Subcutaneous adipose tissue (tissue), 4 donors: Measurements from ENCODE around the gene RBP7. TPM values are rescaled to one million over a fixed set of nuclear protein-coding genes. Genes with fewer than 3 reads are reported as not detected.

Experiments
- total RNA-seq, 4 donors: library from RNA; depleted of rRNA; stranded (reverse); fragments of >200 nt; gene quantifications; one replicate each; pipeline ENCODE4 v1.1.0, GENCODE V29; 2016
- TF ChIP-seq, protein P1 (sequence below): fragments of 450-650 bp; IDR thresholded peaks from one replicate; pipeline ENCODE4 v1.5.1; 2016; ENCODE audit warnings: low read depth, mild to moderate bottlenecking, control low read depth, antibody characterized with exemption, moderate library complexity

Gene RBP7
- total RNA-seq, 4 donors from 2014 or later = 77.3 to 312 (median 215) TPM

DNA sequence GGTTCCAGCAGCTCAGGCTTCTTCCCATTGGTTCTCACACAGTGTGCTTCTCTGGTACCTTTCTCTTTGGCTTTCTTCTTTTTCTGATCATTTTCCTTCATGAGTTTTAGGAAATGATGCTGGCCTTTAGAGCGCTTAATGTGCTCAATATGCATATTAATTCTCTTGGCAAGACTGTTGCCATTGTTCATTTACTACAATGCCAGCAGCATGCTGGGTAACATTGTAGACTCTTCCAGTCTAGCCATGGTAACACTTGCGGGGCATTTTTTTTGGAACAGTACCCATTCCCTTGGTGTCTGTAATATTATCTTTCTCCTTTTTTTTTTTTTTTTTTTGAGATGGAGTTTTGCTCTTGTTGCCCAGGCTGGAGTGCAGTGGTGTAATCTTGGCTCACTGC lies 57.4 kb downstream of the RBP7 start:
- TF ChIP-seq, protein P1, sequence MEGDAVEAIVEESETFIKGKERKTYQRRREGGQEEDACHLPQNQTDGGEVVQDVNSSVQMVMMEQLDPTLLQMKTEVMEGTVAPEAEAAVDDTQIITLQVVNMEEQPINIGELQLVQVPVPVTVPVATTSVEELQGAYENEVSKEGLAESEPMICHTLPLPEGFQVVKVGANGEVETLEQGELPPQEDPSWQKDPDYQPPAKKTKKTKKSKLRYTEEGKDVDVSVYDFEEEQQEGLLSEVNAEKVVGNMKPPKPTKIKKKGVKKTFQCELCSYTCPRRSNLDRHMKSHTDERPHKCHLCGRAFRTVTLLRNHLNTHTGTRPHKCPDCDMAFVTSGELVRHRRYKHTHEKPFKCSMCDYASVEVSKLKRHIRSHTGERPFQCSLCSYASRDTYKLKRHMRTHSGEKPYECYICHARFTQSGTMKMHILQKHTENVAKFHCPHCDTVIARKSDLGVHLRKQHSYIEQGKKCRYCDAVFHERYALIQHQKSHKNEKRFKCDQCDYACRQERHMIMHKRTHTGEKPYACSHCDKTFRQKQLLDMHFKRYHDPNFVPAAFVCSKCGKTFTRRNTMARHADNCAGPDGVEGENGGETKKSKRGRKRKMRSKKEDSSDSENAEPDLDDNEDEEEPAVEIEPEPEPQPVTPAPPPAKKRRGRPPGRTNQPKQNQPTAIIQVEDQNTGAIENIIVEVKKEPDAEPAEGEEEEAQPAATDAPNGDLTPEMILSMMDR = no peak

DNA sequence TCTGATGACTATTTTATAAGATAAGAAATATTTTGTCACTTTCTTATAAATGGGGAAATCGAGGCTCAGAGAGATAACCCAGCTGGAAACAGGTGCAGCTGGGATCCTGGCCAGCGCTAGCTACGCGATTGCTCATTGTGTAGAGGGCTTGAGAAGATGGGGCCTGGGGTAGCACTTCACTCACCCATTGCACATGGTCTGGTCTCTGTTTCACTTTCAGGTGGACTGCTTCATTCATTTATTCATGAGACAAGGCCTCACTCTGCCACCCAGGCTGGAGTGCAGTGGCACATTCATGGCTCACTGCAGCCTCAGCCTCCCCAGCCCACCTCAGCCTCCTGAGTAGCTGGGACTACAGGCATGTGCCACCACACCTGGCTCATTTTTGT lies 59.6 kb downstream of the RBP7 start:
- TF ChIP-seq, protein P1 = no peak

DNA sequence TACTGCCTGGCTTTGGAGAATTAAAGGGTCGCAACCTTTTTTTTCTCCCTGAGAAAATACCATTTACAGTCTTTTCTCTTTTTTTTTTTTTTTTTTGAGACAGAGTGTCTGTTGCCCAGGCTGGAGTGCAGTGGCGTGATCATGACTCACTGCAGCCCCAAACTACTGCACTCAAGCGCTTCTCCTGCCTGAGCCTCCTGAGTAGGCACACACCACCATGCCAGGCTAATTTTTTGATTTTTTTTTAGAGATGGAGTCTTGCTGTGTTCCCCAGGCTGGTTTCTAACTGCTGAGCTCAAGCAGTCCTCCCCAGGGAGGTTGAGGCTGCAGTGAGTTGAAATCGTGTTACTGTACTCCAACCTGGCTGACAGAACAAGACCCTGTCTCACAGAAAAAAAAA lies 60.3 kb downstream of the RBP7 start:
- TF ChIP-seq, protein P1 = no peak

DNA sequence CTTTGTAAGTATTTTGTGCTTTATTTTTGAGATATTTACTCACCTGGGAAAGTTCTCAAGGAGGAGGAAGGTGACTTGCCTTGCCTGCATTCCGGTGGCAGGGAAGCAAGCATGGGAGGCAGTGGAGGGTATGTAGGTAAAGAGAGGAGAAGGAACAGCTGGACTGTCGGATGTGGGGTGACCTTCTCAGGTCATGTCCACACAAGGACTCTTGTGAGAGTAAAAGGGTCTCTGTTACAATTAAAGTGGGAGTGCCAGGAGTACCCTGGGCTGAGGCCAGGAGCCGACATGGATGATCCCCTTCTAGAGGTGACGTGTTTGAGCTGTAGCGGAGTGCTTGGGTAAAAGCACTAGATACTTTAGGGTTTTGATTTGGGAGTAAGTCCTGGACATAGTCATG lies 60.8 kb downstream of the RBP7 start:
- TF ChIP-seq, protein P1 = no peak

DNA sequence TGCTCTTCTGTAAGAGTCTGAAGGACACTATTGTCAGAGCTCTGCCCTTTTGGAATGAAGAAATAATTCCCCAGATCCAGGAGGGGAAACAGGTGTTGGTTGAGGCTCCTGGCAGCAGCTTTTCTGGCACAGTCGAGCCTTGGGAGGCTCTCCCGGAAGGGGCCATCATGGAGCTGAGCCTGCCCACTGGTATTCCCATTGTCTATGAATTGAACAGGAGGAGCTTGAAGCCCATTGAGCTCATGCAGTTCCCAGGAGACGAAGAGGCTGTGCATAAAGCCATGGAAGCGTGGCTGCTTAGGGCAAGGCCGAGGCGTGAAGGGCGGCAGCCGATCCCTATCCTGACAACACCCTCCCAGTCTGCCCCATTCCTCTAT lies 62.3 kb downstream of the RBP7 start:
- TF ChIP-seq, protein P1 = no peak

DNA sequence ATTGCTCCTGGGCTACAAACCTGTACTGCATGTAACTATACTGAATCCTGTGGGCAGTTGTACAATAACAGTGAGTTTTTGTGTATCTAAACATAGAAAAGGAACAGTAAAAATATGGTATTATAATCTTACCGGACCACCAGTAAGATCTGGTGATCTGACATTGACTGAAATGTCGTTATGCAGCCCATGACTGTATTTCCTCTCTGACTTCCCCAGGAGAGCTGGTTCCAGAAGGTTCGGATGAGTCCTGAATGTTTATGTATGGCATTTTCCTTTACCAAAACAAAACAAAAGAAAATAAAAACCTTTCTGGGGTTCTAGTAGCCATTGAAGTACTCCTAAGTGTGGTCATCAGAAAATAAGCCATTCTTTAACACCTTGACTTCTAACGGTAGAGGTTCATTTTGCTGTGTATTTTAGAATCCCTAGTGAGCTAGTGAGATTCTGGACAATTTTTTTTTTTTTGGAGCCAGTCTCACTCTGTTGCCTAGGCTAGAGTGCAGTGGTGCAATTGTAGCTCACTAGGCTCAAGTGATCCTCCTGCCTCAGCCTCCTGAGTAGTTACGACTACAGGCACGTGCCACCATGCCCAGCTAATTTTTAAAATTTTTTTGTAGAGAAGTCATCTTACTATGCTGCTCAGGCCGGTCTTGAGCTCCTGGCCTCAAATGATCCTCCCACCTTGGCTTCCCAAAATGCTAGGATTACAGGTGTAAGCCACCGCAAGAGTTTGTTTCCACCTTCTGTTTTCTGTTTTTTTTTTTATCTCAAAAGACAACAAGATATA lies 63.5 kb downstream of the RBP7 start:
- TF ChIP-seq, protein P1 = no peak

DNA sequence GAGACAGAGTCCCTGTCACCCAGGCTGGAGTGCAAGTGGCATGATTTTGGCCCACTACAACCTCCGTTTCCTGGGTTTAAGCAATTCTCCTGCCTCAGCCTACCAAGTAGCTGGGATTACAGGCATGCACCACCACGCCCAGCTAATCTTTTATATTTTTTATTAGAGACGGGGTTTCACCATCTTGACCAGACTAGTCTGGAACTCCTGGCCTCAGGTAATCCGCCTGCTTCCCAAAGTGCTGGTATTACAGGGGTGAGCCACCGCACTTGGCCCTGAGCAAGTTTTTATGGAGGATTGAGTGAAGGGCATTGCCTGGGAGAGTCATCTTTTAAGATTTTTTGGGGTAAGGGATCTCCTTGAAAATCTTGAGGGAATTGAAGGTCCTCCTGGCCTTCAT lies 64.2 kb downstream of the RBP7 start:
- TF ChIP-seq, protein P1 = no peak
